GM21717 (cell line): Measurements from ENCODE around the gene GSKIP.
"Not testable (repeated sequence)": the region's sequence is repeated elsewhere in the genome, so short reads cannot be mapped to it uniquely, and the experiment has no call there.

Experiments
- ATAC-seq: cut with Tn5 transposase; IDR thresholded peaks from one replicate; pipeline ENCODE4 v1.9.1; 2021; ENCODE audit warnings: mild to moderate bottlenecking, moderate library complexity; ENCODE audit not compliant: unreplicated experiment

The GSKIP gene

GRCh38 chr14:96362965-96363750 is at the start of gene GSKIP, which contains the start of gene ATG2B:
Gene GSKIP (plus strand): TSS chr14:96363526. CDS start chr14:96382248, 18,722 bp downstream.
Gene ATG2B (minus strand): TSS chr14:96363341. CDS start chr14:96362976, 365 bp downstream.
- ATAC-seq = peak; percentile 63

DNA sequence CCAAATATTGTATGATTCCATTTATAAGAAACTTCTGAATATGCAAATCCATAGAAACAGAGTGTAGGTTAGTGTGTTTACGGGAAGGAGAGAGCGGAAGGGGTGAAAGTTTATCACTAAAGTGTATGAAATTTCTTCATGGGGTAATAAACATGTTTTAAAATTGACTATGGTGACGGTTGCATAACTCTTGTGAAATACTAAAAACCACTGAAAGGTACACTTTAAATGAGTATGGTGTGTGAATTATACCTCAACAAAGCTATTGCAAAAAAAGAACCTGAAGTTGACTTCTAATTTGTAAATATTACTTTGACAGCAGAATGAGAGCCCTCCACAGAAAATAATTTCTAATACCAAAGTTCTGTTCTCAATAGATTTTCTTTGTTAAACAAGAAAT is 47.2 kb upstream of the GSKIP start:
- no peak for ATAC-seq

DNA sequence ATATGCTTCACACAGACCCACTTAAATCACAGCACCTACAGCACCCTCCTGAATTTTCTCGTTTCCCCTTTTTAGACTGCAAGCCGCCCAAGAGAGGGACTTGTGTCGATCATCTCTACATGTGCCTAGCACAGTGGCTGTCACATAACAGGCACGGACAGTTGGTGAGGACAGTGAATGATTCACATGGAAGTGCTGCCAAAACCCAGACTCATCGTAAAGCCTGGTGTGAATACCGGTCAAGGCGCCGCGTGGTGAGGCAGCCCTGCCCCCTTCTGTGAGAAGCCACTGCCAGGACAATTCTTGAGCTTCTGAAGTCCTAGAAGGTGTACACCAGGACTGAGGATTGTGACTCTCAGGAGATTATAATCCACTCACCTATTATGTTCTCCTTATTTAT is 44.5 kb upstream of the GSKIP start:
- no peak for ATAC-seq

DNA sequence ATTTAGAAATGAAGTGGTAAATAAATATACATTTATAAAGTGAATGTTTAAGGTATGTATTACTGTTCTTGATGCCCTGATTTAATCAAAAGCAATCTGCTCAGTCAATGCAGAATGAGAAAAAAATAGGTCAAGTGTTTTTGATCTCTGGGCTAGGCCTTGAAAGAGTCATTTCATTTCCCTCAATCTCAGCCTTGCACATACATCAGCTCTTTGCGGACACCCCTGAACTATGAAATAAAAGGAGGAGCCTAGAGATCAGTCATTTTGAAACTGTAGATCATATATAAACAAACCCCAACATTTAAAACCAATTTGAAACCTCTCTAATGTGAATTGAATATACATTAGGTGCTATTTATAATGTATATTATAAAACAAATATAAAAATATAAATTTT is 42.7 kb upstream of the GSKIP start:
- ATAC-seq = no peak

DNA sequence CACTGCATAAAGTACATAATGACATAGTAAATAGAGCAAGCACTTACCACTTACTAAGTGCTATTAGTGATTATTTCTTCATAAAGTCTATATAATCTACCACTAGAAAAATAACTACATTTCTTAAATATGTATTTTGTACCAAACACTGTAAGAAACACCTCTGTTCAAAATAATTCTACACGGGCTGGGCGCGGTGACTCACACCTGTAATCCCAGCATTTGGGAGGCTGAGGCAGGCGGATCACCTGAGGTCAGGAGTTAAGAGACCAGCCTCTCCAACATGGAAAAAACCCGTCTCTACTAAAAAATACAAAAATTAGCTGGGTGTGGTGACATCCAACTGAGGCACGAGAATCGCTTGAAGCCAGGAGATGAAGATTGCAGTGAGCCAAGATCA is 39.1 kb upstream of the GSKIP start:
- ATAC-seq = no peak

- no peak for ATAC-seq
These were observed 24.8 kb upstream of the GSKIP start for GRCh38 chr14:96338551-96338950.

DNA sequence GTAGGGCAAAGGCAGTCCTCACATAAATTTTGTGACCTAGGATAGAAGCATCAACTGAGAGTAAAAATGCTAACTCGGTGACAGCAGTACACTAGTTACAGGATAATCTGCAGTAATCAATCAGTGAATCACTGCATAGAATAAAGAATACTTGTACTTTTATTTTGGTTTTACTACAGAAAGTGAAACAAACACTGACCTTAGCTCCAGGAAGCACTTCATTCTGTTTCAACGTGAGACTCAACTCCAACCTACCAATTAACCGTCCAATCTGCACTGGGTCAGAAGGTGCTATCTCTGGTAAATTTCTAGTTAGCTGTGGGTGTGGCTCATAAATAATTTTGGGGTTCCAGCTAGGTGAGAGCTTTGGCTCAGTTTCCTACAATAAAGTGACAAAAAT is 22.0 kb upstream of the GSKIP start:
- ATAC-seq = no peak

- ATAC-seq = no peak
These were observed 17.7 kb upstream of the GSKIP start for GRCh38 chr14:96345669-96346068.

- ATAC-seq = not testable (repeated sequence)
These were observed 15.4 kb upstream of the GSKIP start for GRCh38 chr14:96347957-96348356.

DNA sequence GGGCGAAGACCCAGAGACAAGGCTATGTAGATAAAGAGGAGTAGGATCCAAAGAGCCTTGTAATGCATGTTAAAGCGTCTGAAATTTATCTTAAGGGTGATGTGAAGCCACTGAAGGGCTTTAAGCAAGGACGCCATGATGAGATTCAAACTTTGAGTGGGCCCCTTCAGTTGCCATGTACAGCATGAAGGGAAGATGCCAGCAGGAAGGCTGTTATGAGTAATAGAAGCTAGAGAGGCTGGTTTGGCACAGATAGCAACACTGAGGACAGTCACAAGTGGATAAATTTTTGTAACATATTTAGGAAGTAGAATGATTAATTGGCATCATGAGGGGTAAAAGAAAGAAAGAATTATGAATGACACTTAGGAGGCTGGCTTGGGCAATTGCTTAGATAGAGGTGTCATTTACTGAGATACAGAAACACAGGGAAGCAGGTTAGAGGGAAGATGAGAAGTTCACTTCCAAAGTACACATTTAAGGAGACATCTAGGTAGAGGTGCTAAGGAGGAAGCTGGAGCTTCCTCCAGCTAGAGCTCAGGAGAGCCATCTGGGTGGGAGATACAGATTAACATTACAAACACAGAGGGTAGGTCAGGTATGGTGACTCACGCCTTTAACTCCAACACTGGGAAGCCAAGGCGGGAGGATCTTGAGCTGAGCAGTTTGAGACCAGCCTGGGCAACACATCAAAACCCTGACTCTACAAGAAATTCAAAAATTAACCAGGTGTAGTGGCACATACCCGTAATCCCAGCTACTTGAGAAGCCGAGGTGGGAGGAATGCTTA is 13.8 kb upstream of the GSKIP start:
- ATAC-seq = no peak

DNA sequence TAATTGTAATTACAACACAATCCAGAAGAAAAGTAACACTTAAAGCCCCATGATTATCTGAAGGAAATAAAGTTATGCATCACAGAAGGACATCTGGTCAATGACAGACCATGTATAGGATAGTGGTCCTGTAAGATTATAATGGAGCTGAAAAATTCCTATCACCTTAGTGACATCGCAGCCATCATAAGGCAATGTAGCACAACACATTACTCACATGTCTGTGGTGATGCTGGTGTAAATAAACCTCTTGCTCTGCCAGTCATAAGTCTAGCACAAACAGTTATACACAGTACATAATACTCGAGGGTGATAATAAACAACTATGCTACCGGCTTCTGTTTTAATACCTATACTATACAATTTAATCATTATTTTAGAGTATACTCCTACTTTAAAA is 11.3 kb upstream of the GSKIP start:
- ATAC-seq = no peak

DNA sequence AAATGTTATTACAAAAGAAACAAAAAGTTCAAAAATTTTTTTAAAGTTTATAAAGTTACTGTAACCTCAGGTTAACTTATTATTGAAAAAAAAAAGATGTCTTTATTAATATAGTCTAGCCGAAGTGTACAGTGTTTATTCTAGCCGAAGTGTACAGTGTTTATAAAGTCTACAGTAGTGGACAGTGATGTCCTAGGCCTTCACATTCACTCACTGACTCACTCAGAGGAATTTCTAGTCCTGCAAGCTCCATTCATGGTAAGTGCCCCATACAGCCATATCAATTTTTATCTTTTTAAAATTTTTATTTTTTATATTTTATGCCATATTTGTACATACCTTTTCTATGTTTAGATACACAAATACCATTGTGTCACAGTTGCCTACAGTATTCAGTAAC is 10.6 kb upstream of the GSKIP start:
- ATAC-seq = no peak

GRCh38 chr14:96354246-96354645 is 9.1 kb upstream of the GSKIP start:
- ATAC-seq = no peak

DNA sequence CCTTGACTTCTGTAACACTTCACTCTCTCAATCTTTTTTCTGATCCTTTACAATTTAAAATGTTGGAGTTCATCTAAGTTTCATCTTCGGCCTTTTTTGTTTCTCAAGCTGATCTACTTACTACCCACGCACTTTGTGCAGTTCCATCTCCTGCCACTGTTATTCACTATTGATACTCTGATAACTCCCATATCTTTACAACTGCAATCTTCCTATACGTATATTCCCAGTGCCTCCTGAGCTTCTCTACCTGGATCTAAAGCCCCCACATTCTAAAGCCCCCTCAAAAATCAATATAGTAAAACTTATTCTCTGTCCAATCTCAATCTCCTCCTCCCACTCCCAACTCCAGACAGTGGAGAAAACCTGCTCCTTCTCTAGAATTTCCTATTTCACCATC is 6.1 kb upstream of the GSKIP start:
- no peak for ATAC-seq

- ATAC-seq = no peak
These were observed 3.4 kb upstream of the GSKIP start for GRCh38 chr14:96359959-96360358.

- peak; percentile 28 for ATAC-seq
These were observed 1.0 kb upstream of the GSKIP start for GRCh38 chr14:96362071-96362964.

- ATAC-seq = peak; percentile 30
These were observed 518 bp downstream of the GSKIP start for GRCh38 chr14:96363751-96364336.

GRCh38 chr14:96364962-96365361 is 1.6 kb downstream of the GSKIP start:
- ATAC-seq = no peak

DNA sequence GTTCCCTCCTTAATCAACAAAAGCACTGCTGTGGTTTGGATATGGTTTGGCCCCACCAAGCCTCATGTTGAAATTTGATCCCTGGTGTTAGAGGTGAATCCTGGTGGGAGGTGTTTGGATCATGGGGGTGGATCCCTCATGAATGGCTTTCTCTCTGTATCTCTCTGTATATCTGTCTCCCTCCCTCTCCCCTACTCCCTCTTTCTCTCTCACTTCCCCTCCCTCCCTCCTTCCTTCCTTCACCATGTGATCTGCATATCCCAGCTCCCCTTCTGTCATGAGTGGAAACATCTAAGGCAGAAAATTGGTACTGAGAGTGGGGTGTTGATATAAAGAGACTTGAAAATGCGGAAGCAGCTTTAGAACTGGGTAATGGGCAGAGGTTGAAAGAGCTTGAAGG is 5.2 kb downstream of the GSKIP start:
- ATAC-seq = no peak

DNA sequence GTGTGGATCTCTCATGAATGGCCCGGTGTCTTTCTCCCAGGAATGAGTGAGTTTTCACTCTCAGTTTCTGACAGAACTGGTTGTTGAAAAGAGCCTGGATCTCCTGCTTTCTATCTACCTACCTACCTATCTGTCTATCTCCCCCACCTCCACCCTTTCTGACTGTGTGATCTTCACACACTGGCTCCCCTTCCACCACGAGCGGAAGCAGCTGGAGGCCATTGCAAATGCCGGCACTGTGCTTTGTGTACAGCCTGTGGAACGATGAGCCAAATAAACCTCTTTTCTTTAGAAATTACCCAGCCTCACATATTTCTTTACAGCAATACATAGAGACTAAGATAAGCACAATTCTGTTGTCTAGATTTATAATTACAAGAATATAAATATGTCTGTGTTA is 7.2 kb downstream of the GSKIP start:
- no peak for ATAC-seq

GRCh38 chr14:96373538-96373937 is 10.2 kb downstream of the GSKIP start:
- ATAC-seq = no peak
